Right lobe of liver (tissue), 6 donors: ENCODE measurements around the gene GALNT13. TPM values are rescaled to one million over a fixed set of nuclear protein-coding genes. Genes with fewer than 3 reads are reported as not detected.

ENCODE experiments used
- ATAC-seq, 4 donors: fragments of 200-7000 bp; cut with Tn5 transposase; one replicate each; pipeline ENCODE4 v1.9.1; 2020; ENCODE audit warnings: mild to moderate bottlenecking in 4 of 4, moderate library complexity in 4 of 4
- DNase-seq, 3 donors: peaks; one replicate each; pipeline ENCODE4 v3.0.0-alpha.2; 2020
- H3K27ac ChIP-seq, 3 donors: fragments of 200-600 bp; one replicate each; pipeline ENCODE4 v1.8.0; 2022
- H3K27me3 ChIP-seq, 2 donors: fragments of 200-600 bp; one replicate each; pipeline ENCODE4 v1.8.0; 2022
- H3K36me3 ChIP-seq, 4 donors: fragments of 200-600 bp; sonication (generic) in 1 of 4; one replicate each; pipeline versions ENCODE4 v1.5.1 to v1.8.0; 2017 to 2022; ENCODE audit warnings: control low read depth in 1 of 4
- H3K4me1 ChIP-seq, 4 donors: fragments of 200-600 bp; sonication (generic) in 1 of 4; one replicate each; pipeline versions ENCODE4 v1.5.1 to v1.8.0; 2017 to 2022; ENCODE audit warnings: control low read depth in 1 of 4
- H3K4me3 ChIP-seq, 3 donors: fragments of 200-600 bp; one replicate each; pipeline ENCODE4 v1.8.0; 2022
- H3K9me3 ChIP-seq, 4 donors: fragments of 200-600 bp; sonication (generic) in 1 of 4; one replicate each; pipeline versions ENCODE4 v1.5.1 to v1.8.0; 2017 to 2022; ENCODE audit warnings: control low read depth in 1 of 4
- CTCF ChIP-seq, 4 donors: fragments of 200-600 bp in 3 of 4; fragments of 450-650 bp in 1 of 4; IDR thresholded peaks; one replicate each; pipeline versions ENCODE4 v1.5.1 to v1.8.0; 2016 to 2022; ENCODE audit warnings: antibody characterized with exemption in 4 of 4, mild to moderate bottlenecking in 2 of 4
- POLR2A ChIP-seq: fragments of 450-650 bp; IDR thresholded peaks from one replicate; pipeline ENCODE4 v1.6.1; 2017; ENCODE audit warnings: antibody characterized with exemption, mild to moderate bottlenecking
- WGBS: methylation state at CpG from one replicate; pipeline ENCODE4 v1.1.6; 2018; ENCODE audit warnings: low coverage, low lambda C conversion rate; ENCODE audit not compliant: insufficient coverage; ENCODE audit errors: missing lambda C conversion rate; 5-methylcytosine and 5-hydroxymethylcytosine counted together
- intact Hi-C, 2 donors: fragments of 100-400 bp; cut with DNase I; formaldehyde crosslinking; loops; one replicate each; pipeline versions ENCODE4 v1.11.2 to v1.14.1; 2022
- total RNA-seq, 6 experiments: library from RNA; depleted of rRNA in 2 of 6; stranded (reverse); fragments of >200 nt in 2 of 6; fragmentation: NEBNext Ultra II Directional in 3 of 6; extraction: Animal tissue kit (Norgen Biotek cat#: 25700) in 3 of 6; gene quantifications; one replicate each; pipeline versions ENCODE4 v1.1.0 to v1.2.4, GENCODE V29; 2016 to 2023
- donor health status: DM: no; HTN: yes; CAD: no.
- donor health status: DM: no; HTN: no; CAD: no.
- donor health status: DM: no; HTN: no; CAD: no.
- donor health status: DM: no; HTN: yes; CAD: no.
- donor health status: DM: no; HTN: yes; CAD: no.

GALNT13 gene
- total RNA-seq, 6 experiments from 2014 or later: not detected

- TF ChIP-seq CTCF (IDR thresholded peaks at IDR 0.05) (no peak), POLR2A (no peak)
- Histone ChIP-seq H3K9me3 (no peaks in the 10 kb centered on the region), H3K36me3 (no peaks in the 10 kb centered on the region), H3K27ac (peak overlapping the region in 1 of 3 donors; percentile 44), H3K4me1 (no peaks in the 10 kb centered on the region), H3K4me3 (no peak overlapping the region), H3K27me3 (no peaks in the 10 kb centered on the region)
- ATAC-seq: peak; percentile 58 to 84 (median 71)
- peak in 1 of 3 donors; percentile 48 for DNase-seq
- 32% methylated on average over 5 of the region's 5 CpGs for WGBS
- intact Hi-C loops: no loop called here
Observed at GRCh38 chr2:154477319-154477718, 605.6 kb downstream of the GALNT13 start.

GRCh38 chr2:154480521-154480920 lies 608.8 kb downstream of the GALNT13 start:
- Histone ChIP-seq H3K27me3 (no peaks in the 10 kb centered on the region), H3K4me3 (no peak overlapping the region), H3K9me3 (no peaks in the 10 kb centered on the region), H3K27ac (no peak overlapping the region), H3K36me3 (no peaks in the 10 kb centered on the region), H3K4me1 (peaks cover 0 to 12% (median 0%) of the 10 kb centered on the region in 4 donors)
- ATAC-seq (no peak), DNase-seq (no peak)
- intact Hi-C loops: no loop called here
- 29% methylated on average over 1 of the region's 1 CpG for WGBS
- TF ChIP-seq CTCF (IDR thresholded peaks at IDR 0.05) (no peak), POLR2A (no peak)

GRCh38 chr2:154481336-154481735 lies 609.6 kb downstream of the GALNT13 start:
- intact Hi-C loops: no loop called here

GRCh38 chr2:154484338-154485099 lies 612.8 kb downstream of the GALNT13 start:
- no peak overlapping the region for H3K4me3 ChIP-seq
- DNase-seq: no peak
- no peaks in the 10 kb centered on the region for H3K9me3 ChIP-seq
- intact Hi-C loops: no loop called here
- no peaks in the 10 kb centered on the region for H3K27me3 ChIP-seq
- peaks cover 0 to 12% (median 0%) of the 10 kb centered on the region in 4 donors for H3K4me1 ChIP-seq
- WGBS: 25% methylated on average over 4 of the region's 4 CpGs
- no peaks in the 10 kb centered on the region for H3K36me3 ChIP-seq
- peak overlapping the region in 1 of 3 donors; percentile 3 for H3K27ac ChIP-seq
- no peak for TF ChIP-seq POLR2A
- ATAC-seq: peak; percentile 57 to 85 (median 72)

More at GRCh38 chr2:154481336-154481735, 609.6 kb downstream of the GALNT13 start:
- TF ChIP-seq POLR2A (no peak), CTCF (IDR thresholded peaks at IDR 0.05) (no peak)
- no peak for DNase-seq
- WGBS: 80% methylated on average over 2 of the region's 2 CpGs
- H3K36me3 ChIP-seq: no peaks in the 10 kb centered on the region
- H3K4me3 ChIP-seq: no peak overlapping the region
- H3K4me1 ChIP-seq: peaks cover 0 to 12% (median 0%) of the 10 kb centered on the region in 4 donors
- no peak overlapping the region for H3K27ac ChIP-seq
- no peak for ATAC-seq
- no peaks in the 10 kb centered on the region for H3K27me3 ChIP-seq
- H3K9me3 ChIP-seq: no peaks in the 10 kb centered on the region

- peaks cover 0 to 12% (median 0%) of the 10 kb centered on the region in 4 donors for H3K4me1 ChIP-seq
- no peak for TF ChIP-seq POLR2A
- H3K27ac ChIP-seq: no peak overlapping the region
- ATAC-seq (no peak), DNase-seq (no peak)
- intact Hi-C loops: no loop called here
- WGBS: 54% methylated on average over 2 of the region's 4 CpGs
- H3K9me3 ChIP-seq: no peaks in the 10 kb centered on the region
- no peaks in the 10 kb centered on the region for H3K27me3 ChIP-seq
- H3K36me3 ChIP-seq: no peaks in the 10 kb centered on the region
- no peak overlapping the region for H3K4me3 ChIP-seq
Observed at GRCh38 chr2:154488801-154489200, 617.1 kb downstream of the GALNT13 start.
